ENCODE data around the gene AIFM2. TPM values are rescaled to one million over a fixed set of nuclear protein-coding genes. Genes with fewer than 3 reads are reported as not detected.
A peak's percentile ranks its signal among the peaks of the same experiment; 100 is the strongest.
"Not testable (repeated sequence)": the region's sequence is repeated elsewhere in the genome, so short reads cannot be mapped to it uniquely, and the experiment has no call there.

AIFM2 gene
- total RNA-seq, 1 donor from 2014 or later, result 3.7 TPM

- no peak for ATAC-seq
Observed at GRCh38 chr10:70121281-70121949, 11.2 kb downstream of the AIFM2 start.

- ATAC-seq, result no peak
Observed at GRCh38 chr10:70120417-70120816, 12.2 kb downstream of the AIFM2 start.

- ATAC-seq, result no peak
Observed at GRCh38 chr10:70119623-70120022, 13.0 kb downstream of the AIFM2 start.

- ATAC-seq, result no peak
Observed at GRCh38 chr10:70119197-70119596, 13.4 kb downstream of the AIFM2 start.

GRCh38 chr10:70118196-70118595 lies 14.4 kb downstream of the AIFM2 start:
- no peak for ATAC-seq

- no peak for ATAC-seq
Observed at GRCh38 chr10:70117646-70118045, 15.0 kb downstream of the AIFM2 start.

GRCh38 chr10:70115948-70116682 lies 16.5 kb downstream of the AIFM2 start:
- peak; percentile 51 for ATAC-seq

GRCh38 chr10:70114902-70115301 lies 17.7 kb downstream of the AIFM2 start:
- ATAC-seq, result no peak

GRCh38 chr10:70112071-70112470 lies 20.6 kb downstream of the AIFM2 start:
- no peak for ATAC-seq

GRCh38 chr10:70111496-70111895 lies 21.1 kb downstream of the AIFM2 start:
- no peak for ATAC-seq

GRCh38 chr10:70109064-70109729 lies 23.4 kb downstream of the AIFM2 start:
- ATAC-seq, result no peak

- ATAC-seq, result no peak
Observed at GRCh38 chr10:70106958-70107791, 25.4 kb downstream of the AIFM2 start.

GRCh38 chr10:70101668-70102067 lies 31.0 kb downstream of the AIFM2 start:
- ATAC-seq, result no peak

GRCh38 chr10:70101068-70101562 lies 31.5 kb downstream of the AIFM2 start:
- ATAC-seq, result not testable (repeated sequence)

GRCh38 chr10:70098271-70098670 lies 34.4 kb downstream of the AIFM2 start:
- ATAC-seq, result no peak

GRCh38 chr10:70097459-70097858 lies 35.2 kb downstream of the AIFM2 start:
- ATAC-seq, result no peak

- no peak for ATAC-seq
Observed at GRCh38 chr10:70096705-70097420, 35.8 kb downstream of the AIFM2 start.

- ATAC-seq, result no peak
Observed at GRCh38 chr10:70096016-70096704, 36.5 kb downstream of the AIFM2 start.

GRCh38 chr10:70094250-70094649 lies 38.4 kb downstream of the AIFM2 start:
- no peak for ATAC-seq

- ATAC-seq, result no peak
Observed at GRCh38 chr10:70093335-70093944, 39.2 kb downstream of the AIFM2 start.

GRCh38 chr10:70092389-70092718 lies 40.3 kb downstream of the AIFM2 start:
- no peak for ATAC-seq

Measured in esophagus mucosa (tissue), 1 donor.